Measurements from ENCODE around the gene ZNF226.
"Not testable (repeated sequence)": the region's sequence is repeated elsewhere in the genome, so short reads cannot be mapped to it uniquely, and the experiment has no call there.

Gene ZNF226

DNA sequence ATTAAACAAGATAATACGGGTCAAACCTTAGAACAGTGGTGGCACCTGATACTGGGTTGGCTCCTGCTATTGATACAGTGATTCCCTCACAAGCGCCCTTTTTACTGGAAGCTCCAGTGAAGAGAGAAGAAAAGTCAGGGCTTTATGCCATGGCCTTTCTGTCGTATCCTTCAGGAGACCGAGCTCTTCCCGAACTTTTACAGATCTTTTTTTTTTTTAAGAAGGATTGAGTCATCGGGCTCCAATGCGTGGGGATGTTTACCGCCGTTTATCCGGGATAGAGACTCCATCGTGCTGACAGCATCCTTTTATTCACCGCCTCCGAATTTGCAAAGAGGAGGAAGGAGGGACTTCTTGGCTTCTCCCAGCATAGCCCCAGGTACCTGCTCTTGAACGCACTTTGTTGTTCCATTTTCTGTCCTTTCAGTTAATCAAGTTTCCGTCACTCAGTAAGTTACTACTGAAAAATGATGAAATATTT lies 48.0 kb downstream of the ZNF226 start:
- Histone ChIP-seq H3K4me2 (ENCODE audit: low read depth, low read length) (peak overlapping the region; percentile 56), H3K36me3 (replicated peaks; ENCODE audit: insufficient read depth, low read length) (peaks cover 11% of the 10 kb centered on the region), H4K20me1 (ENCODE audit: insufficient read depth, low read length) (no peaks in the 10 kb centered on the region), H2AFZ (ENCODE audit: low read length) (peak overlapping the region; percentile 97), H3K27ac (ENCODE audit: low read length) (no peak overlapping the region), H3F3A (ENCODE audit: insufficient read depth, low read length) (no peaks in the 10 kb centered on the region), H3K4me1 (ENCODE audit: low read length) (peaks cover 10% of the 10 kb centered on the region; the same call in 1 of the 2 replicates), H3K9me2 (replicated peaks; ENCODE audit: insufficient read depth, low read length) (no peaks in the 10 kb centered on the region), H3K9me3 (replicated peaks; ENCODE audit: insufficient read depth, low read length) (no peaks in the 10 kb centered on the region), H3K79me2 (ENCODE audit: low read length) (peaks cover 14% of the 10 kb centered on the region), H3K27me3 (replicated peaks; ENCODE audit: insufficient read depth, low read length) (no peaks in the 10 kb centered on the region), H3K4me3 (ENCODE audit: low read length) (peak overlapping the region; percentile 89), H3K9ac (ENCODE audit: low read length) (peak overlapping the region; percentile 69; the same call in 1 of the 2 replicates)
- TF ChIP-seq, protein P1, sequence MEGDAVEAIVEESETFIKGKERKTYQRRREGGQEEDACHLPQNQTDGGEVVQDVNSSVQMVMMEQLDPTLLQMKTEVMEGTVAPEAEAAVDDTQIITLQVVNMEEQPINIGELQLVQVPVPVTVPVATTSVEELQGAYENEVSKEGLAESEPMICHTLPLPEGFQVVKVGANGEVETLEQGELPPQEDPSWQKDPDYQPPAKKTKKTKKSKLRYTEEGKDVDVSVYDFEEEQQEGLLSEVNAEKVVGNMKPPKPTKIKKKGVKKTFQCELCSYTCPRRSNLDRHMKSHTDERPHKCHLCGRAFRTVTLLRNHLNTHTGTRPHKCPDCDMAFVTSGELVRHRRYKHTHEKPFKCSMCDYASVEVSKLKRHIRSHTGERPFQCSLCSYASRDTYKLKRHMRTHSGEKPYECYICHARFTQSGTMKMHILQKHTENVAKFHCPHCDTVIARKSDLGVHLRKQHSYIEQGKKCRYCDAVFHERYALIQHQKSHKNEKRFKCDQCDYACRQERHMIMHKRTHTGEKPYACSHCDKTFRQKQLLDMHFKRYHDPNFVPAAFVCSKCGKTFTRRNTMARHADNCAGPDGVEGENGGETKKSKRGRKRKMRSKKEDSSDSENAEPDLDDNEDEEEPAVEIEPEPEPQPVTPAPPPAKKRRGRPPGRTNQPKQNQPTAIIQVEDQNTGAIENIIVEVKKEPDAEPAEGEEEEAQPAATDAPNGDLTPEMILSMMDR (IDR thresholded peaks at IDR 0.05; ENCODE audit: low read length), result no peak
- TF ChIP-seq EZH2phosphoT487 (IDR thresholded peaks at IDR 0.05; ENCODE audit: low read length) (no peak), EZH2 (optimal IDR thresholded peaks at IDR 0.05; ENCODE audit: low read depth, low read length) (no peak)
- peak; percentile 15 for DNase-seq

DNA sequence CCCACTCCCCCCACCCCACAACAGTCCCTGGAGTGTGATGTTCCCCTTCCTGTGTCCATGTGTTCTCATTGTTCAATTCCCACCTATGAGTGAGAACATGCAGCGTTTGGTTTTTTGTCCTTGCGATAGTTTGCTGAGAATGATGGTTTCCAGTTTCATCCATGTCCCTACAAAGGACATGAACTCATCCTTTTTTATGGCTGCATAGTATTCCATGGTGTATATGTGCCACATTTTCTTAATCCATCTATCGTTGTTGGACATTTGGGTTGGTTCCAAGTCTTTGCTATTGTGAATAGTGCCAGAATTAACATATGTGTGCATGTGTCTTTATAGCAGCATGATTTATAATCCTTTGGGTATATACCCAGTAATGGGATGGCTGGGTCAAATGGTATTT lies 55.0 kb downstream of the ZNF226 start:
- H3K27me3 ChIP-seq (replicated peaks; ENCODE audit: insufficient read depth, low read length); H2AFZ ChIP-seq (ENCODE audit: low read length); H3K4me1 ChIP-seq (ENCODE audit: low read length); DNase-seq; H3K4me3 ChIP-seq (ENCODE audit: low read length); H4K20me1 ChIP-seq (ENCODE audit: insufficient read depth, low read length); H3K9me2 ChIP-seq (replicated peaks; ENCODE audit: insufficient read depth, low read length); H3F3A ChIP-seq (ENCODE audit: insufficient read depth, low read length); H3K27ac ChIP-seq (ENCODE audit: low read length); H3K9ac ChIP-seq (ENCODE audit: low read length); H3K79me2 ChIP-seq (ENCODE audit: low read length); H3K9me3 ChIP-seq (replicated peaks; ENCODE audit: insufficient read depth, low read length); H3K4me2 ChIP-seq (ENCODE audit: low read depth, low read length): not testable (repeated sequence)
- H3K36me3 ChIP-seq (replicated peaks; ENCODE audit: insufficient read depth, low read length), result peaks cover 10% of the 10 kb centered on the region

DNA sequence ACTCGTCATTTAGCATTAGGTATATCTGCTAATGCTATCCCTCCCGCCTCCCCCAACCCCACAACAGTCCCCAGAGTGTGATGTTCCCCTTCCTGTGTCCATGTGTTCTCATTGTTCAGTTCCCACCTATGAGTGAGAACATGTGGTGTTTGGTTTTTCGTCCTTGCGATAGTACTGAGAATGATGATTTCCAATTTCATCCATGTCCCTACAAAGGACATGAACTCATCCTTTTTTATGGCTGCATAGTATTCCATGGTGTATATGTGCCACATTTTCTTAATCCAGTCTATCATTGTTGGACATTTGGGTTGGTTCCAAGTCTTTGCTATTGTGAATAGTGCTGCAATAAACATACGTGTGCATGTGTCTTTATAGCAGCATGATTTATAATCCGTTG lies 55.9 kb downstream of the ZNF226 start:
- not testable (repeated sequence) for H3K9ac ChIP-seq (ENCODE audit: low read length); H3K9me2 ChIP-seq (replicated peaks; ENCODE audit: insufficient read depth, low read length); H3K27me3 ChIP-seq (replicated peaks; ENCODE audit: insufficient read depth, low read length); H3K4me2 ChIP-seq (ENCODE audit: low read depth, low read length); H3K4me1 ChIP-seq (ENCODE audit: low read length); H3K79me2 ChIP-seq (ENCODE audit: low read length); H2AFZ ChIP-seq (ENCODE audit: low read length); H3K9me3 ChIP-seq (replicated peaks; ENCODE audit: insufficient read depth, low read length); H3K4me3 ChIP-seq (ENCODE audit: low read length); H4K20me1 ChIP-seq (ENCODE audit: insufficient read depth, low read length); H3K27ac ChIP-seq (ENCODE audit: low read length); H3F3A ChIP-seq (ENCODE audit: insufficient read depth, low read length); DNase-seq
- peaks cover 10% of the 10 kb centered on the region for H3K36me3 ChIP-seq (replicated peaks; ENCODE audit: insufficient read depth, low read length)

DNA sequence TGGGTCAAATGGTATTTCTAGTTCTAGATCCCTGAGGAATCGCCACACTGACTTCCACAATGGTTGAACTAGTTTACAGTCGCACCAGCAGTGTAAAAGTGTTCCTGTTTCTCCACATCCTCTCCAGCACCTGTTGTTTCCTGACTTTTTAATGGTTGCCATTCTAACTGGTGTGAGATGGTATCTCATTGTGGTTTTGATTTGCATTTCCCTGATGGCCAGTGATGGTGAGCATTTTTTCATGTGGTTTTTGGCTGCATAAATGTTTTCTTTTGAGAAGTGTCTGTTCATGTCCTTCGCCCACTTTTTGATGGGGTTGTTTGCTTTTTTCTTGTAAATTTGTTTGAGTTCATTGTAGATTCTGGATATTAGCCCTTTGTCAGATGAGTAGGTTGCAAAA lies 56.4 kb downstream of the ZNF226 start:
- H3K27me3 ChIP-seq (replicated peaks; ENCODE audit: insufficient read depth, low read length); H3K9ac ChIP-seq (ENCODE audit: low read length); H3F3A ChIP-seq (ENCODE audit: insufficient read depth, low read length); H3K4me3 ChIP-seq (ENCODE audit: low read length); H4K20me1 ChIP-seq (ENCODE audit: insufficient read depth, low read length); H3K4me1 ChIP-seq (ENCODE audit: low read length); DNase-seq; H3K9me2 ChIP-seq (replicated peaks; ENCODE audit: insufficient read depth, low read length); H3K9me3 ChIP-seq (replicated peaks; ENCODE audit: insufficient read depth, low read length); H2AFZ ChIP-seq (ENCODE audit: low read length); H3K27ac ChIP-seq (ENCODE audit: low read length); H3K79me2 ChIP-seq (ENCODE audit: low read length); H3K4me2 ChIP-seq (ENCODE audit: low read depth, low read length): not testable (repeated sequence)
- peaks cover 10% of the 10 kb centered on the region for H3K36me3 ChIP-seq (replicated peaks; ENCODE audit: insufficient read depth, low read length)
